ENCODE results near the gene LRCH4. TPM values are rescaled to one million over a fixed set of nuclear protein-coding genes. Genes with fewer than 3 reads are reported as not detected.

LRCH4 gene
- total RNA-seq, 1 donor, result 22.5 TPM

DNA sequence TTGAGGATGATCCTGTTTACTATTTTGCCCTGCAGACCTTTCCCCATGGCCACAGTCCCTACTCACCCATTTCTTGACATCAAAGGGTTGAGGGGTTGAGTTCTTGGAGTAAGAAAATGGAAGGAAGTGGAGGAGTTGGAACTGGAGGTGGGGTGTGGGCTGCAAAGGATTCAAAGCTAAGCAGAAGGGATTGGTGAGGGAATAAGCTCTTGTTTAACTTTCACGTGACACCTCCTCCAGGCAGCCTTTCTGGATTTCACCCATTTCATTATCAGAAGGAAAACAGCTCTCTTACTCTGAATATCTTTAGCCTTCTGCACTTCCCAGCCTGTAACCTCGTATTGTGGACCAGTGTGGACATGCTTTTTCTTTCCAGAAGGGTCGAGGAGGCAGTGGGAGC lies 40.1 kb upstream of the LRCH4 start:
- peak overlapping the region; percentile 27 for H3K4me3 ChIP-seq (ENCODE audit: low read depth, low read length)
- TF ChIP-seq, protein P1, sequence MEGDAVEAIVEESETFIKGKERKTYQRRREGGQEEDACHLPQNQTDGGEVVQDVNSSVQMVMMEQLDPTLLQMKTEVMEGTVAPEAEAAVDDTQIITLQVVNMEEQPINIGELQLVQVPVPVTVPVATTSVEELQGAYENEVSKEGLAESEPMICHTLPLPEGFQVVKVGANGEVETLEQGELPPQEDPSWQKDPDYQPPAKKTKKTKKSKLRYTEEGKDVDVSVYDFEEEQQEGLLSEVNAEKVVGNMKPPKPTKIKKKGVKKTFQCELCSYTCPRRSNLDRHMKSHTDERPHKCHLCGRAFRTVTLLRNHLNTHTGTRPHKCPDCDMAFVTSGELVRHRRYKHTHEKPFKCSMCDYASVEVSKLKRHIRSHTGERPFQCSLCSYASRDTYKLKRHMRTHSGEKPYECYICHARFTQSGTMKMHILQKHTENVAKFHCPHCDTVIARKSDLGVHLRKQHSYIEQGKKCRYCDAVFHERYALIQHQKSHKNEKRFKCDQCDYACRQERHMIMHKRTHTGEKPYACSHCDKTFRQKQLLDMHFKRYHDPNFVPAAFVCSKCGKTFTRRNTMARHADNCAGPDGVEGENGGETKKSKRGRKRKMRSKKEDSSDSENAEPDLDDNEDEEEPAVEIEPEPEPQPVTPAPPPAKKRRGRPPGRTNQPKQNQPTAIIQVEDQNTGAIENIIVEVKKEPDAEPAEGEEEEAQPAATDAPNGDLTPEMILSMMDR (IDR thresholded peaks at IDR 0.05; ENCODE audit: insufficient read depth, low read depth, low read length), result no peak
- DNase-seq (ENCODE audit: low read depth), result no peak

DNA sequence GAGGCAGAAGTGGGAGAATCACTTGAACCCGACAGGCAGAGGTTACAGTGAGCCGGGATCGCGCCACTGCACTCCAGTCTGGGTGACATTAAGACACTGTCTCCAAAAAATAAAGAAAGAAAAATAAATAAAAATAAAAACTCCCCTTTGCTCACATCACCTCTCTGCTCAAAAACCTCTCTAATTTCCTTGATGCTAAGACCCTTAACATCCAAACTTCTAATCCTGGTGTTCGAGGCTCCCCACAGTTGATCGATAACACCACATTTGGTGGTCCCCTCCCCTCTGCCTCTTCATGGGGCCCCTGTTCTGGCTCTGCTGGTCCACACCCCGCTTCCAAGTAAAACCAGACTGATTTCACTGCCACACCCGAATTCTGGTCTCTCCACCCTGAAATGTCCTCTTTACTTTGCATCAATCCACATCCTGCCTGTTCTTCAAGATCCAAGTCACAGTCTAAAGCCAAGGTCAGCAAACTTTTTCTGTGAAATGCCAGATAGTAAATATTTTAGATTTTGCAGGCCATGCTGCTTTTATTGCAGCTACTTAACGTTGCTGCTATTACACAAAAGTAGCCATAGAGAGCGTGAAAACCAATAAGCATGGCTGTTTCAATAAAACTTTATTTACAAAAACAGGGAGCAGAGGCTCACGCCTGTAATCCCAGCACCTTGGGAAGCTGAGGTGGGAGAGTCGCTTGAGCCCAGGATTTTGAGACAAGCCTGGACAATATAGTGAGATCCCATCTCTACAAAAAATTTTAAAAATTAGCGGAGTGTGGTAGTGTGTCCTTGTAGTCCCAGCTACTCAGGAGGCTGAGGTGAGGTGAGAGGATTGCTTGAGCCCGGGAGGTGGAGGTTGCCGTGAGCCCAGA lies 38.3 kb upstream of the LRCH4 start:
- H3K4me3 ChIP-seq (ENCODE audit: low read depth, low read length), result no peak overlapping the region
- TF ChIP-seq, protein P1 (IDR thresholded peaks at IDR 0.05; ENCODE audit: insufficient read depth, low read depth, low read length), result no peak
- DNase-seq (ENCODE audit: low read depth), result no peak

DNA sequence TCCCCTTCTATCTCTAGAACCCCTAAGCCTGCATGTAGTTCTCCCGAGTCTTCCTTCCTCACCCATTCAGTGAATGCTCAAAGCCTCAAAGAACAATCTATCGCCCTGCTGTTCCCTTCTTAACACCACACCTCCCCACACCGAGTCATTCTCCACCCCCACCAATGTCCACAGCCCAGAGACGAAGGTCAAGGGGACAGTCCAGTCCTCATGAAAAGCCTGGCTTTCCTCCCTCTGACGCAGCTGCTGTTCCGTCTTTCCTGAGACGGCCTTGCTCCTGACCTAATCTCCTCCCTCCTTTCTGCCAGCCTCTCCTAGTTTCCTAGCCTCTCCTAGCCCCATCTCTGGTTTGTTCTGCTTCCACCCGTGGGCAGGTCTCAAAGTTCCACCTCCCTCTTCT lies 35.6 kb upstream of the LRCH4 start:
- H3K4me3 ChIP-seq (ENCODE audit: low read depth, low read length), result no peak overlapping the region
- TF ChIP-seq, protein P1 (IDR thresholded peaks at IDR 0.05; ENCODE audit: insufficient read depth, low read depth, low read length), result no peak
- no peak for DNase-seq (ENCODE audit: low read depth)

DNA sequence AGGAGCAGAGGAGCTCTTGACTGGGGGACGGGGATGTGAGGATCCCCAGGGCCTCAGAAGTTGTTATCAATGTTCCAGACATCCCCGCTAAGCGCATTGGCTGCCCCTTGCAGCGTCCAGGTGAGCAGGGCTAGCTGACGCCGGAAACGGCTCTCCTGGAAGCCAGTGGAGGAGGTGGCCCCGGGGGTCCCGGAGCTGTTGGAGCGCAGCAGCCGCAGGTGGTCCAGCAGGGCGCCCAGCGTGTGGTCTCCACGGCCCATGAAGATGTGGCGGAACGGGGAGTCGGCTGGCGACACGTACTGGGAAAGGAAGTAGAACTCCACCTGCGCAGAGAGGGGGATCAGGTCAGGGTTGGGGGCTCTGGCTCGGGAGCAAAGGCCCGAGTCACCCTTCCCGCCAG lies 34.9 kb upstream of the LRCH4 start:
- H3K4me3 ChIP-seq (ENCODE audit: low read depth, low read length), result no peak overlapping the region
- no peak for DNase-seq (ENCODE audit: low read depth)

DNA sequence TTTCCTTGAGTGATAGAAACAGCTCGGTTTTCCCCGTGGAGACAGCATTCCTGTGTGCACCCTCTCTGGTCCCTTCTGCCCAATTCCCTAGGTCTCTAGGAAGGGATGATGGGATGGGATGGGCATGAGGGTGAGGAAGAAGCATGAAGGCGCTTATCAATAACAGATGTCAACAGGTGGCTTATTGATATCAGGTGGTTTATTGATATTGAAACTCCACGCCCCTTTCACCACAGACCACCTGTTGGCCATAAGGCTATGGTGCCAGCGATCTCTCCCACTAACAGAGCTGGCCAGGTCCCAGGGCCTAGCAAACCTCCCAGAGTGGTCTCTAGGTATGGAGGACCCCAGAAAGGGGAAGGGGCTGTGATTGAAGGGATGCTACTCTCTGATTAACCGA lies 34.3 kb upstream of the LRCH4 start:
- DNase-seq (ENCODE audit: low read depth), result no peak
- TF ChIP-seq, protein P1 (IDR thresholded peaks at IDR 0.05; ENCODE audit: insufficient read depth, low read depth, low read length), result no peak
- H3K4me3 ChIP-seq (ENCODE audit: low read depth, low read length), result no peak overlapping the region

More for the DNA sequence above, 34.9 kb upstream of the LRCH4 start:
- TF ChIP-seq, protein P1 (IDR thresholded peaks at IDR 0.05; ENCODE audit: insufficient read depth, low read depth, low read length), result no peak

DNA sequence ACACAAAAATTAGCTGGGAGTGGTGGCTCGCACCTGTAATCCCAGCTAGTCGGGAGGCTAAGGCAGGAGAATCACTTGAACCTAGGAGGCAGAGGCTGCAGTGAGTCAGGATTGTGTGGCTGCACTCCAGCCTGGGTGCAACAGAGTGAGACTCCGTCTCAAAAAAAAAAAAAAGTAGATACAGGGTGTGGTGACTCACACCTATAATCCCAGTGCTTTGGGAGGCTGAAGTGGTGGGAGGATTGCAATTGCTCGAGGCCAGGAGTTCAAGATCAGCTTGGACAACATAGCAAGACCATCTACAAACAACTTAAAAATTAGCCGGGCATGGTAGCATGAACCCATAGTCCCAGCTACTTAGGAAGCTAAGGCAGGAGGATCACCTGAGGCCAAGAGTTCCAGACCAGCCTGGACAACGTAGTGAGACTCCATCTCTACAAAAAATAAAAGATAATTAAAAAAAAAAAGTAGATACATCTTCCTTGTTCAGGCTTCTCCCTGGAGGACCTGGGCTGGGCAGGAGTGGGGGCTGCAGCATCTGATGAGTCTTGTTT lies 28.5 kb upstream of the LRCH4 start:
- no peak for DNase-seq (ENCODE audit: low read depth)
- TF ChIP-seq, protein P1 (IDR thresholded peaks at IDR 0.05; ENCODE audit: insufficient read depth, low read depth, low read length), result no peak
- H3K4me3 ChIP-seq (ENCODE audit: low read depth, low read length), result no peak overlapping the region

All from fibroblast of villous mesenchyme (primary cell).